ENCODE data around the gene SERPINE2. TPM values are rescaled to one million over a fixed set of nuclear protein-coding genes. Genes with fewer than 3 reads are reported as not detected.

Gene SERPINE2
- total RNA-seq, 2 experiments from 2014 or later, result 40.4 to 42.4 TPM

- H3K4me3 Mint-ChIP-seq, result no peak overlapping the region
- intact Hi-C loops (cut with micrococcal nuclease), result no loop called here
- no peaks in the 10 kb centered on the region for H3K27me3 Mint-ChIP-seq
- CTCF ChIA-PET, result interaction anchor here (1.2 to 6.8 kb wide), 5 partner anchors 8 to 305 kb away, joined by 3 to 51 read pairs (median 5); no protein-coding TSS in a partner anchor
- no peak for TF ChIP-seq CTCF (IDR thresholded peaks at IDR 0.05)
- ATAC-seq, result no peak
- no peak overlapping the region for H3K27ac Mint-ChIP-seq
- POLR2A ChIA-PET, result interaction anchor here (0.6 kb wide), 1 partner anchor 144 kb away, joined by 3 read pairs; no protein-coding TSS in a partner anchor
- no peaks in the 10 kb centered on the region for H3K9me3 Mint-ChIP-seq
- peaks cover 6% of the 10 kb centered on the region for H3K36me3 Mint-ChIP-seq (ENCODE audit: low read depth)
- H3K4me1 Mint-ChIP-seq (ENCODE audit: low read depth), result no peaks in the 10 kb centered on the region
- no peak for DNase-seq
Measured at GRCh38 chr2:223978451-223978850, 60.6 kb downstream of the SERPINE2 start.

GRCh38 chr2:223976635-223977226, 62.4 kb downstream of the SERPINE2 start:
- no peak for TF ChIP-seq CTCF (IDR thresholded peaks at IDR 0.05)
- ChIA-PET CTCF (interaction anchor here (1.1 to 6.8 kb wide), 5 partner anchors 11 to 307 kb away, joined by 3 to 51 read pairs (median 3); no protein-coding TSS in a partner anchor), POLR2A (no interaction called here)
- no peaks in the 10 kb centered on the region for H3K4me1 Mint-ChIP-seq (ENCODE audit: low read depth)
- DNase-seq, result no peak
- H3K27ac Mint-ChIP-seq, result no peak overlapping the region
- H3K27me3 Mint-ChIP-seq, result no peaks in the 10 kb centered on the region
- intact Hi-C loops (cut with micrococcal nuclease), result no loop called here
- H3K4me3 Mint-ChIP-seq, result no peak overlapping the region
- H3K9me3 Mint-ChIP-seq, result no peaks in the 10 kb centered on the region
- ATAC-seq, result no peak
- H3K36me3 Mint-ChIP-seq (ENCODE audit: low read depth), result peaks cover 6% of the 10 kb centered on the region

GRCh38 chr2:223973606-223974005, 65.5 kb downstream of the SERPINE2 start:
- Mint-ChIP-seq H3K9me3 (no peaks in the 10 kb centered on the region), H3K27ac (no peak overlapping the region), H3K27me3 (no peaks in the 10 kb centered on the region), H3K4me3 (no peak overlapping the region), H3K36me3 (ENCODE audit: low read depth) (peaks cover 1% of the 10 kb centered on the region), H3K4me1 (ENCODE audit: low read depth) (peaks cover 6% of the 10 kb centered on the region)
- DNase-seq (no peak), ATAC-seq (no peak)
- intact Hi-C loops (cut with micrococcal nuclease), result no loop called here
- POLR2A ChIA-PET, result interaction anchor here (0.6 kb wide), 1 partner anchor 803 kb away, joined by 3 read pairs; no protein-coding TSS in a partner anchor
- CTCF ChIA-PET, result interaction anchor here (1.2 to 8.5 kb wide), 4 partner anchors 19 to 395 kb away, joined by 3 to 93 read pairs (median 10); no protein-coding TSS in a partner anchor
- no peak for TF ChIP-seq CTCF (IDR thresholded peaks at IDR 0.05)

GRCh38 chr2:223972656-223973102, 66.4 kb downstream of the SERPINE2 start:
- Mint-ChIP-seq H3K4me3 (no peak overlapping the region), H3K36me3 (ENCODE audit: low read depth) (peaks cover 2% of the 10 kb centered on the region), H3K9me3 (no peaks in the 10 kb centered on the region), H3K27me3 (no peaks in the 10 kb centered on the region), H3K27ac (no peak overlapping the region), H3K4me1 (ENCODE audit: low read depth) (peaks cover 6% of the 10 kb centered on the region)
- POLR2A ChIA-PET, result no interaction called here
- TF ChIP-seq CTCF (IDR thresholded peaks at IDR 0.05), result no peak
- CTCF ChIA-PET, result interaction anchor here (0.7 to 8.5 kb wide), 7 partner anchors 10 to 396 kb away, joined by 3 to 242 read pairs (median 4); no protein-coding TSS in a partner anchor
- intact Hi-C loops (cut with micrococcal nuclease), result no loop called here
- no peak for DNase-seq
- ATAC-seq, result no peak

GRCh38 chr2:223971731-223972130, 67.4 kb downstream of the SERPINE2 start:
- H3K27me3 Mint-ChIP-seq, result no peaks in the 10 kb centered on the region
- no peak for TF ChIP-seq CTCF (IDR thresholded peaks at IDR 0.05)
- CTCF ChIA-PET, result interaction anchor here (1.2 to 8.5 kb wide), 13 partner anchors 9 to 398 kb away, joined by 4 to 242 read pairs (median 11); no protein-coding TSS in a partner anchor

More at GRCh38 chr2:223971731-223972130, 67.4 kb downstream of the SERPINE2 start:
- intact Hi-C loops (cut with micrococcal nuclease), result no loop called here
- ATAC-seq (no peak), DNase-seq (no peak)
- Mint-ChIP-seq H3K36me3 (ENCODE audit: low read depth) (peaks cover 7% of the 10 kb centered on the region), H3K4me3 (no peak overlapping the region), H3K9me3 (no peaks in the 10 kb centered on the region), H3K4me1 (ENCODE audit: low read depth) (peaks cover 7% of the 10 kb centered on the region), H3K27ac (no peak overlapping the region)
- POLR2A ChIA-PET, result interaction anchor here (0.8 kb wide), 1 partner anchor 313 kb away, joined by 3 read pairs; no protein-coding TSS in a partner anchor

Measured in activated CD8-positive, alpha-beta T cell treated with anti-CD3 and anti-CD28 coated beads for 36 hours (primary cell).